Measurements from ENCODE around the gene GASK1A. TPM values are rescaled to one million over a fixed set of nuclear protein-coding genes. Genes with fewer than 3 reads are reported as not detected.
"Not testable (repeated sequence)": the region's sequence is repeated elsewhere in the genome, so short reads cannot be mapped to it uniquely, and the experiment has no call there.

Gene GASK1A
- total RNA-seq, 1 donor from 2014 or later, result 0.75 TPM

GRCh38 chr3:43043793-43044192, 64.7 kb downstream of the GASK1A start:
- intact Hi-C loops (cut with DNase I), result no loop called here
- ATAC-seq (ENCODE audit: poor library complexity), result no peak
- no peak for DNase-seq

GRCh38 chr3:43045079-43045478, 66.0 kb downstream of the GASK1A start:
- DNase-seq; ATAC-seq (ENCODE audit: poor library complexity); intact Hi-C loops (cut with DNase I): not testable (repeated sequence)

- ATAC-seq (ENCODE audit: poor library complexity) (no peak), DNase-seq (no peak)
- intact Hi-C loops (cut with DNase I), result no loop called here
Measured at GRCh38 chr3:43046583-43046982, 67.5 kb downstream of the GASK1A start.

GRCh38 chr3:43048470-43048869, 69.4 kb downstream of the GASK1A start:
- intact Hi-C loops (cut with DNase I), result no loop called here
- DNase-seq (no peak), ATAC-seq (ENCODE audit: poor library complexity) (no peak)

GRCh38 chr3:43053291-43053690, 74.2 kb downstream of the GASK1A start:
- no peak for DNase-seq
- ATAC-seq (ENCODE audit: poor library complexity), result no peak

GRCh38 chr3:43054754-43055153, 75.6 kb downstream of the GASK1A start:
- no peak for ATAC-seq (ENCODE audit: poor library complexity)
- DNase-seq, result no peak
- intact Hi-C loops (cut with DNase I), result no loop called here

More at GRCh38 chr3:43053291-43053690, 74.2 kb downstream of the GASK1A start:
- intact Hi-C loops (cut with DNase I), result no loop called here

- no peak for ATAC-seq (ENCODE audit: poor library complexity)
- no peak for DNase-seq
- intact Hi-C loops (cut with DNase I), result no loop called here
Measured at GRCh38 chr3:43055393-43055792, 76.3 kb downstream of the GASK1A start.

- DNase-seq, result no peak
- ATAC-seq (ENCODE audit: poor library complexity), result no peak
- intact Hi-C loops (cut with DNase I), result no loop called here
Measured at GRCh38 chr3:43055806-43056770, 77.0 kb downstream of the GASK1A start.

- ATAC-seq (ENCODE audit: poor library complexity), result no peak
- intact Hi-C loops (cut with DNase I), result no loop called here
Measured at GRCh38 chr3:43059456-43059855, 80.3 kb downstream of the GASK1A start.

GRCh38 chr3:43061101-43061895, 82.2 kb downstream of the GASK1A start:
- ATAC-seq (ENCODE audit: poor library complexity) (no peak), DNase-seq (no peak)
- intact Hi-C loops (cut with DNase I), result no loop called here

More at GRCh38 chr3:43059456-43059855, 80.3 kb downstream of the GASK1A start:
- DNase-seq, result no peak

GRCh38 chr3:43062040-43062563, 83.0 kb downstream of the GASK1A start:
- DNase-seq (no peak), ATAC-seq (ENCODE audit: poor library complexity) (no peak)
- intact Hi-C loops (cut with DNase I), result no loop called here

GRCh38 chr3:43062564-43063040, 83.5 kb downstream of the GASK1A start:
- ATAC-seq (ENCODE audit: poor library complexity), result peak; percentile 25
- intact Hi-C loops (cut with DNase I), result no loop called here
- DNase-seq, result no peak

- DNase-seq (no peak), ATAC-seq (ENCODE audit: poor library complexity) (no peak)
- intact Hi-C loops (cut with DNase I), result no loop called here
Measured at GRCh38 chr3:43063114-43063513, 84.0 kb downstream of the GASK1A start.

- ATAC-seq (ENCODE audit: poor library complexity); DNase-seq; intact Hi-C loops (cut with DNase I): not testable (repeated sequence)
Measured at GRCh38 chr3:43070670-43071069, 91.6 kb downstream of the GASK1A start.

- ATAC-seq (ENCODE audit: poor library complexity), result no peak
- intact Hi-C loops (cut with DNase I), result no loop called here
- DNase-seq, result no peak
Measured at GRCh38 chr3:43071313-43071893, 92.3 kb downstream of the GASK1A start.

- DNase-seq (no peak), ATAC-seq (ENCODE audit: poor library complexity) (no peak)
- intact Hi-C loops (cut with DNase I), result no loop called here
Measured at GRCh38 chr3:43072361-43072760, 93.2 kb downstream of the GASK1A start.

GRCh38 chr3:43073116-43073835, 94.2 kb downstream of the GASK1A start:
- ATAC-seq (ENCODE audit: poor library complexity) (no peak), DNase-seq (no peak)
- intact Hi-C loops (cut with DNase I), result no loop called here

GRCh38 chr3:43073836-43074220, 94.7 kb downstream of the GASK1A start:
- ATAC-seq (ENCODE audit: poor library complexity) (no peak), DNase-seq (no peak)
- intact Hi-C loops (cut with DNase I), result no loop called here

Measured in Right ventricle myocardium superior (tissue), 1 donor.